ENCODE data around the gene ANXA7.
"Not testable (repeated sequence)": the region's sequence is repeated elsewhere in the genome, so short reads cannot be mapped to it uniquely, and the experiment has no call there.

The ANXA7 gene

GRCh38 chr10:73339436-73339835 lies 74.4 kb downstream of the ANXA7 start:
- Mint-ChIP-seq H3K4me3 (no peak overlapping the region), H3K27ac (no peak overlapping the region), H3K9me3 (no peaks in the 10 kb centered on the region), H3K4me1 (no peaks in the 10 kb centered on the region), H3K36me3 (no peaks in the 10 kb centered on the region), H3K27me3 (peaks cover 7% of the 10 kb centered on the region)
- CTCF ChIA-PET, result no interaction called here
- DNase-seq, result no peak

- no peak for DNase-seq
- H3K9me3 Mint-ChIP-seq, result no peaks in the 10 kb centered on the region
- H3K36me3 Mint-ChIP-seq, result no peaks in the 10 kb centered on the region
- no peak overlapping the region for H3K4me3 Mint-ChIP-seq
- H3K4me1 Mint-ChIP-seq, result no peaks in the 10 kb centered on the region
- no peak overlapping the region for H3K27ac Mint-ChIP-seq
- H3K27me3 Mint-ChIP-seq, result peaks cover 9% of the 10 kb centered on the region
- CTCF ChIA-PET, result no interaction called here
These were observed 75.0 kb downstream of the ANXA7 start for GRCh38 chr10:73338801-73339368.

- Mint-ChIP-seq H3K27ac (no peak overlapping the region), H3K4me1 (no peaks in the 10 kb centered on the region), H3K27me3 (peaks cover 17% of the 10 kb centered on the region), H3K36me3 (no peaks in the 10 kb centered on the region), H3K4me3 (no peak overlapping the region), H3K9me3 (no peaks in the 10 kb centered on the region)
- no peak for DNase-seq
- CTCF ChIA-PET, result interaction anchor here (0.7 kb wide), 1 partner anchor 10 kb away, joined by 4 read pairs; no protein-coding TSS in a partner anchor
These were observed 80.7 kb downstream of the ANXA7 start for GRCh38 chr10:73333202-73333601.

GRCh38 chr10:73332379-73332778 lies 81.5 kb downstream of the ANXA7 start:
- H3K36me3 Mint-ChIP-seq, result no peaks in the 10 kb centered on the region
- H3K9me3 Mint-ChIP-seq, result no peaks in the 10 kb centered on the region
- no peaks in the 10 kb centered on the region for H3K4me1 Mint-ChIP-seq
- DNase-seq, result no peak
- H3K27me3 Mint-ChIP-seq, result peaks cover 17% of the 10 kb centered on the region
- H3K27ac Mint-ChIP-seq, result no peak overlapping the region
- H3K4me3 Mint-ChIP-seq, result no peak overlapping the region
- CTCF ChIA-PET, result interaction anchor here (0.7 kb wide), 1 partner anchor 10 kb away, joined by 4 read pairs; no protein-coding TSS in a partner anchor

GRCh38 chr10:73328523-73328922 lies 85.3 kb downstream of the ANXA7 start:
- H3K36me3 Mint-ChIP-seq, H3K9me3 Mint-ChIP-seq, H3K4me3 Mint-ChIP-seq, H3K27ac Mint-ChIP-seq, DNase-seq, CTCF ChIA-PET, H3K4me1 Mint-ChIP-seq: not testable (repeated sequence)
- H3K27me3 Mint-ChIP-seq, result peaks cover 11% of the 10 kb centered on the region

GRCh38 chr10:73325290-73325689 lies 88.6 kb downstream of the ANXA7 start:
- H3K4me1 Mint-ChIP-seq, H3K36me3 Mint-ChIP-seq: not testable (repeated sequence)

More at GRCh38 chr10:73325290-73325689, 88.6 kb downstream of the ANXA7 start:
- H3K4me3 Mint-ChIP-seq, H3K9me3 Mint-ChIP-seq, H3K27me3 Mint-ChIP-seq, DNase-seq, H3K27ac Mint-ChIP-seq, CTCF ChIA-PET: not testable (repeated sequence)
